Caco-2 (cell line): ENCODE results near the gene TTYH3. TPM values are rescaled to one million over a fixed set of nuclear protein-coding genes. Genes with fewer than 3 reads are reported as not detected.
A peak's percentile ranks its signal among the peaks of the same experiment; 100 is the strongest.

ENCODE experiments used
- BruUV-seq: library from RNA; stranded (reverse); fragments of 400-500 nt; replicated peaks from 2 replicates; lab custom pipeline; 2021; lab: Mats Ljungman, UMichigan
- CTCF ChIA-PET: fragments of 300-600 bp; sonication (Branson Sonifier 250); formaldehyde crosslinking; loops from one replicate; lab custom pipeline; 2022; ENCODE audit warnings: antibody characterized with exemption; lab: Charles Lee
- POLR2A ChIA-PET: fragments of 300-600 bp; sonication (Branson Sonifier 250); formaldehyde crosslinking; loops from one replicate; lab custom pipeline; 2022; ENCODE audit warnings: antibody characterized with exemption; lab: Charles Lee
- DNase-seq, 2 experiments: peaks; one replicate each; pipeline versions ENCODE4 v3.0.0 to v3.0.0-alpha.2; 2020 to 2022
- H3K27me3 ChIP-seq: replicated peaks from 2 replicates; pipeline ENCODE4 v1.6.0; 2011; ENCODE audit warnings: low read length; ENCODE audit not compliant: control insufficient read depth, insufficient read depth
- H3K36me3 ChIP-seq: 2 replicates; pipeline ENCODE4 v1.5.1; 2011; ENCODE audit warnings: low read length; ENCODE audit not compliant: control insufficient read depth, insufficient read depth
- H3K4me1 ChIP-seq: fragments of 250-450 bp; sonication (Bioruptor Pico); 2 replicates; pipeline ENCODE4 v1.5.1; 2020; ENCODE audit warnings: mild to moderate bottlenecking
- H3K4me3 ChIP-seq: 2 replicates; pipeline ENCODE4 v1.5.1; 2011; ENCODE audit warnings: low read depth, mild to moderate bottlenecking, control low read depth, low read length
- H3K9me3 ChIP-seq: fragments of 250-450 bp; sonication (Bioruptor Pico); 2 replicates; pipeline ENCODE4 v1.5.1; 2020; ENCODE audit warnings: mild to moderate bottlenecking, moderate library complexity
- H3K27ac Mint-ChIP-seq: one replicate; pipeline ENCODE4 v1.8.0; 2022; ENCODE audit warnings: mixed read lengths; ENCODE audit not compliant: unreplicated experiment
- H3K27me3 Mint-ChIP-seq: one replicate; pipeline ENCODE4 v1.8.0; 2022; ENCODE audit warnings: mixed read lengths; ENCODE audit not compliant: insufficient read depth, unreplicated experiment
- H3K36me3 Mint-ChIP-seq: one replicate; pipeline ENCODE4 v1.8.0; 2022; ENCODE audit warnings: mild to moderate bottlenecking, mixed read lengths; ENCODE audit not compliant: insufficient read depth, unreplicated experiment
- H3K4me1 Mint-ChIP-seq: one replicate; pipeline ENCODE4 v1.8.0; 2022; ENCODE audit warnings: low read depth, mixed read lengths; ENCODE audit not compliant: unreplicated experiment
- H3K4me3 Mint-ChIP-seq: one replicate; pipeline ENCODE4 v1.8.0; 2022; ENCODE audit warnings: mild to moderate bottlenecking, moderate library complexity, mixed read lengths; ENCODE audit not compliant: unreplicated experiment
- H3K9me3 Mint-ChIP-seq: one replicate; pipeline ENCODE4 v1.8.0; 2022; ENCODE audit warnings: mixed read lengths; ENCODE audit not compliant: unreplicated experiment
- intact Hi-C: fragments of 100-400 bp; cut with micrococcal nuclease; formaldehyde crosslinking; loops from one replicate; pipeline ENCODE4 v1.10.0; 2022; ENCODE audit not compliant: unreplicated experiment
- total RNA-seq: library from RNA; stranded (reverse); gene quantifications from 2 replicates; pipeline ENCODE4 v1.2.3, GENCODE V29; 2022
- TF ChIP-seq, protein P1 (sequence below), 2 experiments: fragments of 200-600 bp in 1 of 2; IDR thresholded peaks; 1 replicate in 1 of 2; 2 replicates in 1 of 2; pipeline versions ENCODE4 v1.5.1 to v1.8.0; 2011 to 2022; ENCODE audit warnings: antibody characterized with exemption in 1 of 2, control low read depth in 1 of 2, inconsistent platforms in 1 of 2, low read depth in 1 of 2, low read length in 1 of 2, mild to moderate bottlenecking in 1 of 2, moderate library complexity in 1 of 2; ENCODE audit not compliant: insufficient read depth in 1 of 2, severe bottlenecking in 1 of 2, unreplicated experiment in 1 of 2

Gene TTYH3
- total RNA-seq, 1 experiment from 2014 or later, result 57.3 TPM

DNA sequence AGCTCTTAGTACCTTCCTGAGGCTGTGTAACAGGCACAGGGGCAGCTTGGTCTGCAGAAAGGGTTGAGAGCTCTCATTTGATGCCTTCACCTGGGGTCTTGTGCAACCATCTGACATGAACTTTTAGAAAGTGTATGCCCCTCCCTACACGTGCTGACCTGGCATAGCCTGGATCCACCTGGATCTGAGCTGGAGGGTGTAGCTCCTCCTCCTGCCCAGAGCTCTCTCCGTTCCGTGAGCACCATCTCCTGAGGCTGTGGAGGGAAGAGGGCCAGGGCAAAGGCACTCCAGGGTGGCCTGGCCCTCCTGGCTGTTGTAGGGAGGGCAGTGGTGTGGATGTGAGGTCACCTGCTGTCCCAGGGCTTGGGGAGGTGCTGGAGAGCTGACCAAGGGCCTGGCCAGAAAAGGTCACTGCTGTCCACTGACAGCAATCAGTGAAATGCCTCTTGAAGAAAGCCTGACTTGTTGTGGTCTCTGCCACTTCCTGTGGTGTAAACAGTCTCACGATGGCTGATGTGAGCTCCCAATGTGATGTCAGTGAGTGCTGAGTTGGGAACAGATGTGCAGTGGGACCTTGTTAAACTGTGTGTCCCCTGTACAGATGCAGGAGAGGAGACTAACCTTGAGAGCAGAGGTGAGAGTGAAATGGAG is 79.2 kb downstream of the TTYH3 start:
- POLR2A ChIA-PET, result no interaction called here
- no peaks in the 10 kb centered on the region for H3K4me1 Mint-ChIP-seq

DNA sequence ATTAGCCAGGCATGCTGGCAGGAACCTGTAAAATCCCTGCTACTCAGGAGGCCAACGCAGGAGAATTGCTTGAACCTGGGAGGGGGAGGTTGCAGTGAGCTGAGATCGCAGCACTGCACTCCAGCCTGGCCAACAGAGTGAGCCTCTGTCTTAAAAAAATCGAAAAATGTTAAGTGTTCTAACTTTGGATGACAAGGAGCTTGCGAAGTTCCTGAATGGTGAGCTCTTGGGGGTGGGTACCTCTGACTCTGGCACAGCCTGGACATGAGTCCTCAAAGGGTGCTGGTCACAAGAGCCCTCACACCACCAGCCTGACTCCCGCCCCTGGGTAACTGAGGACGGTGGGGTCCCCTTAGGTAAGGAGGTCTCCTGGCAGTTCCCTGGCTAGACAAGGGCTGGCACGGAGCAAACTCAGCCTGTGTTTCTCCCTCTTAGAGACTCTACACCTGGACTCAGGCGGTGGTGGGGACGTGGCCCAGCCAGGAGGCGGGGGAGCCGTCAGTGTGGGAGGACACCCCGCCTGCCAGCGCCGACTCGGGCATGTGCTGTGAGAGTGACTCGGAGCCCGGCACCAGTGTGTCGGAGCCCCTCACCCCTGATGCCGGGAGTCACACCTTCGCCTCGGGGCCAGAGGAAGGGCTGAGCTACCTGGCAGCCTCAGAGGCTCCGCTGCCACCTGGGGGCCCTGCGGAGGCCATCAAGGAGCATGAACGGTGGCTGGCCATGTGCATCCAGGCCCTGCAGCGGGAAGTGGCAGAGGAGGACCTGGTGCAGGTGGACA is 80.3 kb downstream of the TTYH3 start:
- TF ChIP-seq, protein P1, sequence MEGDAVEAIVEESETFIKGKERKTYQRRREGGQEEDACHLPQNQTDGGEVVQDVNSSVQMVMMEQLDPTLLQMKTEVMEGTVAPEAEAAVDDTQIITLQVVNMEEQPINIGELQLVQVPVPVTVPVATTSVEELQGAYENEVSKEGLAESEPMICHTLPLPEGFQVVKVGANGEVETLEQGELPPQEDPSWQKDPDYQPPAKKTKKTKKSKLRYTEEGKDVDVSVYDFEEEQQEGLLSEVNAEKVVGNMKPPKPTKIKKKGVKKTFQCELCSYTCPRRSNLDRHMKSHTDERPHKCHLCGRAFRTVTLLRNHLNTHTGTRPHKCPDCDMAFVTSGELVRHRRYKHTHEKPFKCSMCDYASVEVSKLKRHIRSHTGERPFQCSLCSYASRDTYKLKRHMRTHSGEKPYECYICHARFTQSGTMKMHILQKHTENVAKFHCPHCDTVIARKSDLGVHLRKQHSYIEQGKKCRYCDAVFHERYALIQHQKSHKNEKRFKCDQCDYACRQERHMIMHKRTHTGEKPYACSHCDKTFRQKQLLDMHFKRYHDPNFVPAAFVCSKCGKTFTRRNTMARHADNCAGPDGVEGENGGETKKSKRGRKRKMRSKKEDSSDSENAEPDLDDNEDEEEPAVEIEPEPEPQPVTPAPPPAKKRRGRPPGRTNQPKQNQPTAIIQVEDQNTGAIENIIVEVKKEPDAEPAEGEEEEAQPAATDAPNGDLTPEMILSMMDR (IDR thresholded peaks at IDR 0.05; ENCODE audit: insufficient read depth in 1 of 2, low read depth in 1 of 2, low read length in 1 of 2, severe bottlenecking in 1 of 2, unreplicated experiment in 1 of 2), result no peak
- Histone ChIP-seq H3K4me3 (no peak overlapping the region), H3K27me3 (no peaks in the 10 kb centered on the region), H3K4me1 (no peaks in the 10 kb centered on the region), H3K9me3 (no peaks in the 10 kb centered on the region), H3K36me3 (no peaks in the 10 kb centered on the region)
- peaks cover 51% of the 10 kb centered on the region for H3K36me3 Mint-ChIP-seq
- CTCF ChIA-PET, result no interaction called here
- POLR2A ChIA-PET, result no interaction called here
- H3K9me3 Mint-ChIP-seq, result no peaks in the 10 kb centered on the region
- peaks cover 8% of the 10 kb centered on the region for H3K4me1 Mint-ChIP-seq
- intact Hi-C loops, result no loop called here
- DNase-seq, result peak in 1 of 2 experiments; percentile 31
- no peak overlapping the region for H3K27ac Mint-ChIP-seq
- H3K27me3 Mint-ChIP-seq, result no peaks in the 10 kb centered on the region
- H3K4me3 Mint-ChIP-seq, result no peak overlapping the region
- no TSS peak for BruUV-seq

More for the DNA sequence above, 79.2 kb downstream of the TTYH3 start:
- no TSS peak for BruUV-seq
- no peak overlapping the region for H3K27ac Mint-ChIP-seq
- no peak overlapping the region for H3K4me3 Mint-ChIP-seq
- peaks cover 46% of the 10 kb centered on the region for H3K36me3 Mint-ChIP-seq
- CTCF ChIA-PET, result no interaction called here
- Histone ChIP-seq H3K4me1 (no peaks in the 10 kb centered on the region), H3K9me3 (no peaks in the 10 kb centered on the region), H3K27me3 (no peaks in the 10 kb centered on the region), H3K4me3 (no peak overlapping the region), H3K36me3 (no peaks in the 10 kb centered on the region)
- peak in 1 of 2 experiments; percentile 25 for DNase-seq
- intact Hi-C loops, result no loop called here
- H3K9me3 Mint-ChIP-seq, result no peaks in the 10 kb centered on the region
- TF ChIP-seq, protein P1 (IDR thresholded peaks at IDR 0.05; ENCODE audit: insufficient read depth in 1 of 2, low read depth in 1 of 2, low read length in 1 of 2, severe bottlenecking in 1 of 2, unreplicated experiment in 1 of 2), result no peak
- H3K27me3 Mint-ChIP-seq, result no peaks in the 10 kb centered on the region

DNA sequence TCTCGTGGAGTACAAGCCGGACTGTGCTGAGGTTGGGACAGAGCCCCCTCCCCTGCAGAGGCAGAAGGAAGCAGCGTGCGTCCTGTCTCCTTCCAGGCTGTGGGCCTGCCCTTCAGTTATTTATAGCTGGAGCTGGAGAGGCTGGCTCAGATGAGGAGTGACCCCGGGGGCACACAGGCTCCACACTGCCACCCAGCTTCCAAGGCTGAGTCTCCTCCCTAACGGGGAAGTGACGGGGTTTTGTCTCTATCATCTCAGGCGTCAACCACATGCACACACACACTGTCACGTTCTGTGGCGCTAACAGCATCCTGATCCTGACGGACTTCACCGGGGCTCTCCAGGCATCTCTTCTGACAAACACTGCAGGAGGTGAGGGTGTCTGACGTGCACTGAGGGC is 81.6 kb downstream of the TTYH3 start:
- Histone ChIP-seq H3K9me3 (no peaks in the 10 kb centered on the region), H3K4me1 (no peaks in the 10 kb centered on the region), H3K36me3 (no peaks in the 10 kb centered on the region), H3K4me3 (no peak overlapping the region), H3K27me3 (no peaks in the 10 kb centered on the region)
- Mint-ChIP-seq H3K9me3 (no peaks in the 10 kb centered on the region), H3K36me3 (peaks cover 49% of the 10 kb centered on the region), H3K4me3 (no peak overlapping the region), H3K27ac (no peak overlapping the region), H3K27me3 (no peaks in the 10 kb centered on the region), H3K4me1 (peaks cover 8% of the 10 kb centered on the region)
- POLR2A ChIA-PET, result no interaction called here
- peak in 1 of 2 experiments; percentile 38 for DNase-seq
- TF ChIP-seq, protein P1 (IDR thresholded peaks at IDR 0.05; ENCODE audit: insufficient read depth in 1 of 2, low read depth in 1 of 2, low read length in 1 of 2, severe bottlenecking in 1 of 2, unreplicated experiment in 1 of 2), result peak in 1 of 2 experiments; percentile 18
- BruUV-seq, result no TSS peak
- intact Hi-C loops, result no loop called here
- CTCF ChIA-PET, result interaction anchor here (1.0 kb wide), 1 partner anchor 43 kb away, joined by 4 read pairs; no protein-coding TSS in a partner anchor
